ENCODE data around the gene CSNK1D.

CSNK1D gene

GRCh38 chr17:82267575-82268379, 5.7 kb downstream of the CSNK1D start (continued):
- TF ChIP-seq MEIS1 (CRISPR knock-in tag; IDR thresholded peaks at IDR 0.05; ENCODE audit: borderline replicate concordance) = no peak
- no peak for TF ChIP-seq ZSCAN16 (tag by site-specific recombination; IDR thresholded peaks at IDR 0.05)
- peak; percentile 96 for TF ChIP-seq ZBTB17 (tag by site-specific recombination; IDR thresholded peaks at IDR 0.05)
- no peak for TF ChIP-seq OVOL3 (tag by site-specific recombination; IDR thresholded peaks at IDR 0.05)
- no peak for TF ChIP-seq ZNF654 (tag by site-specific recombination; IDR thresholded peaks at IDR 0.05; ENCODE audit: low read depth)
- peak; percentile 87 for TF ChIP-seq ZNF629 (tag by site-specific recombination; IDR thresholded peaks at IDR 0.05)
- TF ChIP-seq ZNF10 (tag by site-specific recombination; IDR thresholded peaks at IDR 0.05) = peak; percentile 86; the same call in 1 of the 2 replicates
- TF ChIP-seq ZNF670 (tag by site-specific recombination; IDR thresholded peaks at IDR 0.05; ENCODE audit: low read depth) = no peak
- TF ChIP-seq ZNF146 (tag by site-specific recombination; IDR thresholded peaks at IDR 0.05) = no peak; the same call in 1 of the 2 replicates
- TF ChIP-seq KLF7 (tag by site-specific recombination; IDR thresholded peaks at IDR 0.05; ENCODE audit: borderline replicate concordance) = no peak
- no peak for TF ChIP-seq FEZF1 (tag by site-specific recombination; IDR thresholded peaks at IDR 0.05)
- TF ChIP-seq SP2 (tag by site-specific recombination; IDR thresholded peaks at IDR 0.05) = peak; percentile 29; the same call in 1 of the 2 replicates
- TF ChIP-seq ZNF660 (tag by site-specific recombination; IDR thresholded peaks at IDR 0.05) = peak; percentile 78
- TF ChIP-seq ZNF600 (tag by site-specific recombination; IDR thresholded peaks at IDR 0.05) = peak; percentile 99
- TF ChIP-seq ZNF24 (tag by site-specific recombination; IDR thresholded peaks at IDR 0.05) = peak; percentile 59; the same call in 1 of the 2 replicates
- TF ChIP-seq ATF2 (tag by site-specific recombination; IDR thresholded peaks at IDR 0.05; ENCODE audit: low read depth) = peak; percentile 75
- no peak for TF ChIP-seq ZNF426 (tag by site-specific recombination; IDR thresholded peaks at IDR 0.05)
- no peak for TF ChIP-seq ZNF112 (tag by site-specific recombination; IDR thresholded peaks at IDR 0.05)
- peak; percentile 98 for TF ChIP-seq ZIC2 (tag by site-specific recombination; IDR thresholded peaks at IDR 0.05)
- TF ChIP-seq ZNF571 (tag by site-specific recombination; IDR thresholded peaks at IDR 0.05) = no peak
- peak; percentile 58 for TF ChIP-seq KLF17 (tag by site-specific recombination; IDR thresholded peaks at IDR 0.05)
- TF ChIP-seq BCL11A (tag by site-specific recombination; IDR thresholded peaks at IDR 0.05; ENCODE audit: low read depth) = peak; percentile 82
- TF ChIP-seq HIC1 (tag by site-specific recombination; IDR thresholded peaks at IDR 0.05) = peak; percentile 97
- TF ChIP-seq ZNF23 (tag by site-specific recombination; IDR thresholded peaks at IDR 0.05; ENCODE audit: borderline replicate concordance) = no peak
- no peak for TF ChIP-seq ZNF37A (tag by site-specific recombination; IDR thresholded peaks at IDR 0.05)
- no peak; the same call in 1 of the 2 replicates for TF ChIP-seq ZNF692 (tag by site-specific recombination; IDR thresholded peaks at IDR 0.05)
- no peak for TF ChIP-seq EGR2 (tag by site-specific recombination; IDR thresholded peaks at IDR 0.05; ENCODE audit: low read depth)
- peak; percentile 76 for TF ChIP-seq GLIS1 (tag by site-specific recombination; IDR thresholded peaks at IDR 0.05)
- TF ChIP-seq ZNF184 (tag by site-specific recombination; IDR thresholded peaks at IDR 0.05) = peak; percentile 78; the same call in 1 of the 2 replicates
- TF ChIP-seq KLF1 (tag by site-specific recombination; IDR thresholded peaks at IDR 0.05) = 0 out of 2 replicates have a peak, but pooled peaks have one; percentile 9
- 0 out of 2 replicates have a peak, but pooled peaks have one; percentile 6 for TF ChIP-seq KLF9 (tag by site-specific recombination; IDR thresholded peaks at IDR 0.05; ENCODE audit: low read depth)
- no peak for TF ChIP-seq PRDM6 (tag by site-specific recombination; IDR thresholded peaks at IDR 0.05)
- no peak for TF ChIP-seq ZNF350 (tag by site-specific recombination; IDR thresholded peaks at IDR 0.05)
- TF ChIP-seq ZBTB21 (tag by site-specific recombination; IDR thresholded peaks at IDR 0.05) = peak; percentile 58; the same call in 1 of the 2 replicates
